HCT116 (cell line): Measurements from ENCODE around the gene WDPCP.

Experiments
- CEBPB ChIP-seq: IDR thresholded peaks from 2 replicates; pipeline ENCODE4 v1.6.1; 2012; ENCODE audit warnings: low read depth
- EZH2phosphoT487 ChIP-seq: fragments of 200-600 bp; IDR thresholded peaks from 2 replicates; pipeline ENCODE4 v1.6.1; 2018; ENCODE audit warnings: antibody characterized with exemption, borderline replicate concordance
- POLR2A ChIP-seq: IDR thresholded peaks from 2 replicates; pipeline ENCODE4 v1.7.0; 2011; ENCODE audit warnings: borderline replicate concordance; ENCODE audit not compliant: insufficient read depth, insufficient read length; ENCODE audit errors: extremely low read depth
- POLR2AphosphoS5 ChIP-seq: IDR thresholded peaks from 2 replicates; pipeline ENCODE4 v1.6.1; 2011; ENCODE audit warnings: mild to moderate bottlenecking, low read depth, low read length, moderate library complexity
- RAD21 ChIP-seq: IDR thresholded peaks from 2 replicates; pipeline ENCODE4 v1.6.1; 2012; ENCODE audit warnings: low read depth, mild to moderate bottlenecking
- SIN3A ChIP-seq: IDR thresholded peaks from 2 replicates; pipeline ENCODE4 v1.6.1; 2012; ENCODE audit warnings: low read depth
- SP1 ChIP-seq: IDR thresholded peaks from 2 replicates; pipeline ENCODE4 v1.6.1; 2012; ENCODE audit warnings: low read depth
- TCF7L2 ChIP-seq: IDR thresholded peaks from 2 replicates; pipeline ENCODE4 v1.7.0; 2011; ENCODE audit warnings: borderline replicate concordance, inconsistent platforms; ENCODE audit not compliant: insufficient read depth, insufficient read length; ENCODE audit errors: extremely low read depth
- YY1 ChIP-seq: IDR thresholded peaks from 2 replicates; pipeline ENCODE4 v1.6.1; 2011; ENCODE audit warnings: low read length, low read depth, moderate library complexity, mild to moderate bottlenecking; ENCODE audit not compliant: insufficient replicate concordance; ENCODE audit errors: extremely low read depth
- ZNF274 ChIP-seq: fragments of 200-500 bp; sonication (Bioruptor generic); IDR thresholded peaks from 2 replicates; pipeline ENCODE4 v1.6.1; 2014; ENCODE audit warnings: mild to moderate bottlenecking, low read depth, low read length, inconsistent platforms
- TF ChIP-seq, protein P1 (sequence below), 3 experiments: fragments of 200-600 bp in 1 of 3; sonication (generic) in 1 of 3; IDR thresholded peaks in 2 of 3; conservative IDR thresholded peaks in 1 of 3; 2 replicates each; pipeline ENCODE4 v1.5.1; 2012 to 2017; ENCODE audit warnings: low read depth in 2 of 3, low read length in 2 of 3, antibody characterized with exemption in 1 of 3, borderline replicate concordance in 1 of 3, control low read depth in 1 of 3, mild to moderate bottlenecking in 1 of 3, mixed read lengths in 1 of 3, mixed run types in 1 of 3, moderate library complexity in 1 of 3; ENCODE audit not compliant: insufficient read depth in 1 of 3
- TF ChIP-seq, protein P2 (sequence below): IDR thresholded peaks from 2 replicates; pipeline ENCODE4 v1.6.1; 2012; ENCODE audit warnings: low read depth
- TF ChIP-seq, protein P3 (sequence below): IDR thresholded peaks from 2 replicates; pipeline ENCODE4 v1.6.1; 2012
- TF ChIP-seq, protein P4 (sequence below): IDR thresholded peaks from 2 replicates; pipeline ENCODE4 v1.6.1; 2012

DNA sequence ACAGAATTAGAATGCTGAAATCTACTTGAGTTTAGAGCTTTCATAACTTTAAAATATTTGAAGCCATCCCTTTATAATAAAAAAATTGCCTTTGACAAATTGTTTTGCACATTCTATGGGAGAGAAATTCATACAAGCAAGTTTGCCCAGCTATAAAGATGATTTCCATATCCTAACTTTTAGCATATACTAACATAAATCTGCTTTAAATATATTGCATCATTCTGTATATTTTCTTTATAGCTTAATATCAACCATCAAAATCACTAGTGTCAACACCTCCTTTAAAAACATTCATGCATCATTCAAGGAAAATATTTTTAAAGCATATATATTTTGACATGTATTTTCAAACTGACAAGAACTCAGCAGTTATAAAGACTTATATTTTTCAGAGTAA, 49.9 kb downstream of the WDPCP start:
- TF ChIP-seq SP1 (no peak), RAD21 (no peak), YY1 (no peak), ZNF274 (no peak), CEBPB (no peak), SIN3A (no peak), POLR2A (no peak), POLR2AphosphoS5 (no peak), TCF7L2 (no peak), EZH2phosphoT487 (no peak)
- TF ChIP-seq, protein P1, sequence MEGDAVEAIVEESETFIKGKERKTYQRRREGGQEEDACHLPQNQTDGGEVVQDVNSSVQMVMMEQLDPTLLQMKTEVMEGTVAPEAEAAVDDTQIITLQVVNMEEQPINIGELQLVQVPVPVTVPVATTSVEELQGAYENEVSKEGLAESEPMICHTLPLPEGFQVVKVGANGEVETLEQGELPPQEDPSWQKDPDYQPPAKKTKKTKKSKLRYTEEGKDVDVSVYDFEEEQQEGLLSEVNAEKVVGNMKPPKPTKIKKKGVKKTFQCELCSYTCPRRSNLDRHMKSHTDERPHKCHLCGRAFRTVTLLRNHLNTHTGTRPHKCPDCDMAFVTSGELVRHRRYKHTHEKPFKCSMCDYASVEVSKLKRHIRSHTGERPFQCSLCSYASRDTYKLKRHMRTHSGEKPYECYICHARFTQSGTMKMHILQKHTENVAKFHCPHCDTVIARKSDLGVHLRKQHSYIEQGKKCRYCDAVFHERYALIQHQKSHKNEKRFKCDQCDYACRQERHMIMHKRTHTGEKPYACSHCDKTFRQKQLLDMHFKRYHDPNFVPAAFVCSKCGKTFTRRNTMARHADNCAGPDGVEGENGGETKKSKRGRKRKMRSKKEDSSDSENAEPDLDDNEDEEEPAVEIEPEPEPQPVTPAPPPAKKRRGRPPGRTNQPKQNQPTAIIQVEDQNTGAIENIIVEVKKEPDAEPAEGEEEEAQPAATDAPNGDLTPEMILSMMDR (IDR thresholded peaks at IDR 0.05 in 2 of 3, conservative IDR thresholded peaks at IDR 0.05 in 1 of 3; ENCODE audit: borderline replicate concordance in 1 of 3, insufficient read depth in 1 of 3, low read depth in 2 of 3, low read length in 2 of 3): no peak
- TF ChIP-seq, protein P2, sequence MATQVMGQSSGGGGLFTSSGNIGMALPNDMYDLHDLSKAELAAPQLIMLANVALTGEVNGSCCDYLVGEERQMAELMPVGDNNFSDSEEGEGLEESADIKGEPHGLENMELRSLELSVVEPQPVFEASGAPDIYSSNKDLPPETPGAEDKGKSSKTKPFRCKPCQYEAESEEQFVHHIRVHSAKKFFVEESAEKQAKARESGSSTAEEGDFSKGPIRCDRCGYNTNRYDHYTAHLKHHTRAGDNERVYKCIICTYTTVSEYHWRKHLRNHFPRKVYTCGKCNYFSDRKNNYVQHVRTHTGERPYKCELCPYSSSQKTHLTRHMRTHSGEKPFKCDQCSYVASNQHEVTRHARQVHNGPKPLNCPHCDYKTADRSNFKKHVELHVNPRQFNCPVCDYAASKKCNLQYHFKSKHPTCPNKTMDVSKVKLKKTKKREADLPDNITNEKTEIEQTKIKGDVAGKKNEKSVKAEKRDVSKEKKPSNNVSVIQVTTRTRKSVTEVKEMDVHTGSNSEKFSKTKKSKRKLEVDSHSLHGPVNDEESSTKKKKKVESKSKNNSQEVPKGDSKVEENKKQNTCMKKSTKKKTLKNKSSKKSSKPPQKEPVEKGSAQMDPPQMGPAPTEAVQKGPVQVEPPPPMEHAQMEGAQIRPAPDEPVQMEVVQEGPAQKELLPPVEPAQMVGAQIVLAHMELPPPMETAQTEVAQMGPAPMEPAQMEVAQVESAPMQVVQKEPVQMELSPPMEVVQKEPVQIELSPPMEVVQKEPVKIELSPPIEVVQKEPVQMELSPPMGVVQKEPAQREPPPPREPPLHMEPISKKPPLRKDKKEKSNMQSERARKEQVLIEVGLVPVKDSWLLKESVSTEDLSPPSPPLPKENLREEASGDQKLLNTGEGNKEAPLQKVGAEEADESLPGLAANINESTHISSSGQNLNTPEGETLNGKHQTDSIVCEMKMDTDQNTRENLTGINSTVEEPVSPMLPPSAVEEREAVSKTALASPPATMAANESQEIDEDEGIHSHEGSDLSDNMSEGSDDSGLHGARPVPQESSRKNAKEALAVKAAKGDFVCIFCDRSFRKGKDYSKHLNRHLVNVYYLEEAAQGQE: no peak
- TF ChIP-seq, protein P3, sequence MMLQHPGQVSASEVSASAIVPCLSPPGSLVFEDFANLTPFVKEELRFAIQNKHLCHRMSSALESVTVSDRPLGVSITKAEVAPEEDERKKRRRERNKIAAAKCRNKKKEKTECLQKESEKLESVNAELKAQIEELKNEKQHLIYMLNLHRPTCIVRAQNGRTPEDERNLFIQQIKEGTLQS: no peak
- TF ChIP-seq, protein P4, sequence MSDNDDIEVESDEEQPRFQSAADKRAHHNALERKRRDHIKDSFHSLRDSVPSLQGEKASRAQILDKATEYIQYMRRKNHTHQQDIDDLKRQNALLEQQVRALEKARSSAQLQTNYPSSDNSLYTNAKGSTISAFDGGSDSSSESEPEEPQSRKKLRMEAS: no peak
